NOMO-1 treated with dmso at 0.1 percent for 144 hours (cell line): ENCODE results near the gene PIKFYVE.

Source experiments
- DNase-seq: peaks from one replicate; lab custom pipeline; 2025; ENCODE audit not compliant: unreplicated experiment; lab: John Stamatoyannopoulos, UW

The PIKFYVE gene

GRCh38 chr2:208406474-208407451, 140.7 kb downstream of the PIKFYVE start, which contains the start of gene PTH2R:
PTH2R (plus strand) TSS chr2:208406792; CDS start chr2:208407044, 252 bp downstream.
- no peak for DNase-seq

GRCh38 chr2:208407667-208408066, 141.6 kb downstream of the PIKFYVE start:
- DNase-seq: no peak
